Measurements from ENCODE around the gene OR6C74.

OR6C74 gene
- long read RNA-seq: 0 reads

DNA sequence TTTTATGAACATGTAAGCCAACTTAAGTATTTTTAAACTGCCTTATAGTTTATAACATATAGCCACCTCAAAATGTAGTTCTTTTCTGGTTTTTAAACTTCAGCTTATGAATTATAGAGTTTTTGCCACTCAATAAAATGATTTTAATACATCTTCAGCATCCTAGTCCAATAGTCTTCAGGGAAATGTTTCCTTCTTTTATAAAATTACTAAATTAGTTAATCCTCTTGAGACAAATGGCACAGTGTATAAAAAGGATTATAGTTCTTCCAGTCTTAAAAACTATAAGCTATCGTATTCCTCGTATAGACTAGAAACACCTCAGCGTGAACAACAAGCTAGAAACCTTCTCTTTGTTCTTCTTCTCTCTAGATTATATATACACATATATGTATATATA lies at the start of gene OR6C74:
Gene OR6C74 (plus strand): TSS at position 301 of the 400 bp plus-strand sequence. CDS start 2,679 bp downstream, outside the sequence.
- TF ChIP-seq REST (IDR thresholded peaks at IDR 0.05; ENCODE audit: insufficient replicate concordance, low read depth): no peak
- no peak for TF ChIP-seq SPI1 (IDR thresholded peaks at IDR 0.05; ENCODE audit: borderline replicate concordance, low read depth)
- no peak for TF ChIP-seq POLR2AphosphoS5 (IDR thresholded peaks at IDR 0.05; ENCODE audit: low read depth)
- TF ChIP-seq GABPA (IDR thresholded peaks at IDR 0.05; ENCODE audit: low read depth): no peak
- TF ChIP-seq CTCF (IDR thresholded peaks at IDR 0.05; ENCODE audit: insufficient read depth, low read length): no peak
- Histone ChIP-seq H3K4me3 (replicated peaks; ENCODE audit: insufficient read depth, low read length) (no peak within 1 kb of the TSS), H3K27ac (replicated peaks) (no peak within 1 kb of the TSS), H3K27me3 (ENCODE audit: insufficient read depth, poor library complexity, severe bottlenecking) (peaks cover 15% of the 10 kb centered on the region)
- no peak for DNase-seq (ENCODE audit: low read depth in 1 of 2, low spot score in 1 of 2)

DNA sequence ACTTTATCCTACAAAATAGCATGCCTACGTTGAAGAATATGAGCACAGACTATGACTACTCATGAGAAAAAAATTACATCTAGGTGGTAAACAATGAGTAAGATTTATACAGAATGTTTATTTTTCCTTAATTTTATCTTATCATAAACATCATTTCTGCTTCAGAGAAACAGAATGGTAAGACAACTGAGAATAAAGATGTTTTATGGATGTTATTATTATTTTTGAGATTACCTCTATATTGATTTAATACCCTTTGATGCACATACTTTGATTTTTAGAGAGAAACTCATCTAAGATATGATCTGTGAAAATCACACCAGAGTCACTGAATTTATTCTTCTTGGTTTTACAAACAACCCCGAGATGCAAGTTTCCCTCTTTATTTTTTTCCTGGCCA lies 23.7 kb upstream of the OR6C74 start, which contains the start of gene OR10A7:
Gene OR10A7 (plus strand): TSS at position 301 of the 400 bp plus-strand sequence. CDS start 0 bp downstream, at position 301.
- no peak for TF ChIP-seq GABPA (IDR thresholded peaks at IDR 0.05; ENCODE audit: low read depth)
- no peak for TF ChIP-seq SPI1 (IDR thresholded peaks at IDR 0.05; ENCODE audit: borderline replicate concordance, low read depth)
- TF ChIP-seq CTCF (IDR thresholded peaks at IDR 0.05; ENCODE audit: insufficient read depth, low read length): no peak
- no peak for TF ChIP-seq POLR2AphosphoS5 (IDR thresholded peaks at IDR 0.05; ENCODE audit: low read depth)
- TF ChIP-seq REST (IDR thresholded peaks at IDR 0.05; ENCODE audit: insufficient replicate concordance, low read depth): no peak
- DNase-seq (ENCODE audit: low read depth in 1 of 2, low spot score in 1 of 2): no peak
- no peak within 1 kb of the TSS for H3K4me3 ChIP-seq (replicated peaks; ENCODE audit: insufficient read depth, low read length)
- no peaks in the 10 kb centered on the region for H3K27me3 ChIP-seq (ENCODE audit: insufficient read depth, poor library complexity, severe bottlenecking)
- H3K27ac ChIP-seq (replicated peaks): no peak within 1 kb of the TSS

DNA sequence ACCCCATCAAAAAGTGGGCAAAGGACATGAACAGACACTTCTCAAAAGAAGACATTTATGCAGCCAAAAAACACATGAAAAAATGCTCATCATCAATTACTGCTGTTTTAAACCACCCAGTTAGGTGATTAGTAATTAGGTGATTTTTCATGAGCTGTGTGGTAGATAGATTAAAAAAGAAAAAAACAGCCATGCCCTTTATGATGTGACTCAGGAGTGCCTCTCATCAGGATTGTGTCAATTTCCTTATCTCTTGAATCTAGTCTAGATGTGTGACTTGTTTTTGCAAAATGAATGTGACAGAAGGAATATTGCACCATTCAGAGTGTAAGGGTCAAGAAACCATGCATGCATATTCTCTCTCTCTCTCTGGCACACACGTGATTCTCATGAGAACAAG lies 17.9 kb upstream of the OR6C74 start:
- DNase-seq (ENCODE audit: low read depth in 1 of 2, low spot score in 1 of 2): no peak
- Histone ChIP-seq H3K27me3 (ENCODE audit: insufficient read depth, poor library complexity, severe bottlenecking) (no peaks in the 10 kb centered on the region), H3K4me3 (replicated peaks; ENCODE audit: insufficient read depth, low read length) (no peak overlapping the region), H3K27ac (replicated peaks) (no peak overlapping the region)
- TF ChIP-seq GABPA (IDR thresholded peaks at IDR 0.05; ENCODE audit: low read depth) (no peak), POLR2AphosphoS5 (IDR thresholded peaks at IDR 0.05; ENCODE audit: low read depth) (no peak), CTCF (IDR thresholded peaks at IDR 0.05; ENCODE audit: insufficient read depth, low read length) (no peak), SPI1 (IDR thresholded peaks at IDR 0.05; ENCODE audit: borderline replicate concordance, low read depth) (no peak), REST (IDR thresholded peaks at IDR 0.05; ENCODE audit: insufficient replicate concordance, low read depth) (no peak)

All from HL-60 (cell line).